ENCODE measurements around the gene TBC1D5.

Gene TBC1D5

DNA sequence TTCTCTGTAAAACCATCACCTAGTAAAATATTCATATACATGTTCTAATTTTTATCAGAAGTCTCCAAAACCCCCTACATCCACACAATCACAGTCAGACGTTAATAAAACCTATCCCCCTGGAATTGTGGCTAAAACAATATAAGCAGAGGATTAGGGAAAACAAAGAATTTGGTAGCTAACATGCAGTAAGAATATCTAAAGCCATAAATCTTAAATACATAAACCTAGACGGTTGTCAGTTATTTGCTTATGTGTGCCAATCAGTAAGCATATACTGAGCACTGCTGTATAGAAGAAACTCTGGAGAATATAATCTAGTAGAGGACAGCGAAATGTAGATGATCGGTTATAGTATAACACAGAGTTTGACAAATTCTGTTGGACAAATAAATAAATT is 232.2 kb downstream of the TBC1D5 start:
- no peak for TF ChIP-seq EZH2phosphoT487 (IDR thresholded peaks at IDR 0.05; ENCODE audit: borderline replicate concordance, low read length)
- TF ChIP-seq, protein P1, sequence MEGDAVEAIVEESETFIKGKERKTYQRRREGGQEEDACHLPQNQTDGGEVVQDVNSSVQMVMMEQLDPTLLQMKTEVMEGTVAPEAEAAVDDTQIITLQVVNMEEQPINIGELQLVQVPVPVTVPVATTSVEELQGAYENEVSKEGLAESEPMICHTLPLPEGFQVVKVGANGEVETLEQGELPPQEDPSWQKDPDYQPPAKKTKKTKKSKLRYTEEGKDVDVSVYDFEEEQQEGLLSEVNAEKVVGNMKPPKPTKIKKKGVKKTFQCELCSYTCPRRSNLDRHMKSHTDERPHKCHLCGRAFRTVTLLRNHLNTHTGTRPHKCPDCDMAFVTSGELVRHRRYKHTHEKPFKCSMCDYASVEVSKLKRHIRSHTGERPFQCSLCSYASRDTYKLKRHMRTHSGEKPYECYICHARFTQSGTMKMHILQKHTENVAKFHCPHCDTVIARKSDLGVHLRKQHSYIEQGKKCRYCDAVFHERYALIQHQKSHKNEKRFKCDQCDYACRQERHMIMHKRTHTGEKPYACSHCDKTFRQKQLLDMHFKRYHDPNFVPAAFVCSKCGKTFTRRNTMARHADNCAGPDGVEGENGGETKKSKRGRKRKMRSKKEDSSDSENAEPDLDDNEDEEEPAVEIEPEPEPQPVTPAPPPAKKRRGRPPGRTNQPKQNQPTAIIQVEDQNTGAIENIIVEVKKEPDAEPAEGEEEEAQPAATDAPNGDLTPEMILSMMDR (IDR thresholded peaks at IDR 0.05; ENCODE audit: low read depth, low read length, poor library complexity, severe bottlenecking) = no peak
- Histone ChIP-seq H4K20me1 (ENCODE audit: control insufficient read depth, insufficient read depth, low read depth, low read length) (no peaks in the 10 kb centered on the region), H3K4me1 (ENCODE audit: control insufficient read depth, low read length) (no peaks in the 10 kb centered on the region)

DNA sequence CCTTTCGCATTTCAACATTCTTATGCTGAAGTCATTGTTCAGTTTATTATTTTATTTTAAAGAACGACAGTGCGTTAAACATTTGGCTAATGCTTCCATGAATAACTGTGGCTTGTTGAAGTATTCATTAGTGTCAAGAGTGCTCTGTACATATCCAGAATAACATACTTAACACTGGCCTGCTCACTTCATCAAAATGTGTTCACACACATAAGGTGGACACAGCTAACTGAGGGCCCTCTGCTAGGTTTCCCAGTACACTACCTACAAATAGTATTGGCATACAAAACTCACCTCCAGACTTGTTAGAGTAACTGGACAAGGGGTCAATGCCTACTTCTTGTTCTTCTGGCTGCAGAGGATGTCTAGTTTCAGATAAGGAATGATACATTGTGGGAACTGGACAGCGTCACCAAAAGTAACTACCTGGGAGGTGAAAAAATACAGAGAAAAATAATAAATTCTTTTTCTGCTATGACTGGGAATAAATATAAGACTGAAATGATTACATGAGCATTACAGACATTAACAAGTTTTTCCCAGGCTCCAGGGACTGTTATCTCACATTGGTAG is 234.2 kb downstream of the TBC1D5 start:
- Histone ChIP-seq H3K79me2 (ENCODE audit: control insufficient read depth, low read length) (no peaks in the 10 kb centered on the region), H3K9me3 (ENCODE audit: control insufficient read depth, insufficient read depth, low read length) (no peaks in the 10 kb centered on the region), H3F3A (ENCODE audit: control insufficient read depth, insufficient read depth) (no peaks in the 10 kb centered on the region), H3K4me3 (ENCODE audit: low read length) (no peak overlapping the region), H3K4me2 (ENCODE audit: low read length) (no peak overlapping the region), H3K36me3 (ENCODE audit: control insufficient read depth, low read length) (peaks cover 4% of the 10 kb centered on the region; the same call in 1 of the 2 replicates), H3K9me2 (replicated peaks; ENCODE audit: control insufficient read depth, low read length) (no peaks in the 10 kb centered on the region), H3K27ac (ENCODE audit: low read depth, low read length) (no peak overlapping the region), H4K20me1 (ENCODE audit: control insufficient read depth, insufficient read depth, low read depth, low read length) (no peaks in the 10 kb centered on the region), H3K4me1 (ENCODE audit: control insufficient read depth, low read length) (no peaks in the 10 kb centered on the region), H3K27me3 (ENCODE audit: control insufficient read depth, low read length) (no peaks in the 10 kb centered on the region)
- TF ChIP-seq EZH2phosphoT487 (IDR thresholded peaks at IDR 0.05; ENCODE audit: borderline replicate concordance, low read length) = no peak
- TF ChIP-seq, protein P1 (IDR thresholded peaks at IDR 0.05; ENCODE audit: low read depth, low read length, poor library complexity, severe bottlenecking) = no peak

More for the DNA sequence above, 232.2 kb downstream of the TBC1D5 start:
- H3K9me3 ChIP-seq (ENCODE audit: control insufficient read depth, insufficient read depth, low read length) = no peaks in the 10 kb centered on the region
- no peak overlapping the region for H3K27ac ChIP-seq (ENCODE audit: low read depth, low read length)
- no peak overlapping the region for H3K4me3 ChIP-seq (ENCODE audit: low read length)
- no peaks in the 10 kb centered on the region for H3K27me3 ChIP-seq (ENCODE audit: control insufficient read depth, low read length)
- H3F3A ChIP-seq (ENCODE audit: control insufficient read depth, insufficient read depth) = no peaks in the 10 kb centered on the region
- no peaks in the 10 kb centered on the region for H3K9me2 ChIP-seq (replicated peaks; ENCODE audit: control insufficient read depth, low read length)
- no peak overlapping the region for H3K4me2 ChIP-seq (ENCODE audit: low read length)
- peaks cover 3% of the 10 kb centered on the region; the same call in 1 of the 2 replicates for H3K36me3 ChIP-seq (ENCODE audit: control insufficient read depth, low read length)
- H3K79me2 ChIP-seq (ENCODE audit: control insufficient read depth, low read length) = no peaks in the 10 kb centered on the region

DNA sequence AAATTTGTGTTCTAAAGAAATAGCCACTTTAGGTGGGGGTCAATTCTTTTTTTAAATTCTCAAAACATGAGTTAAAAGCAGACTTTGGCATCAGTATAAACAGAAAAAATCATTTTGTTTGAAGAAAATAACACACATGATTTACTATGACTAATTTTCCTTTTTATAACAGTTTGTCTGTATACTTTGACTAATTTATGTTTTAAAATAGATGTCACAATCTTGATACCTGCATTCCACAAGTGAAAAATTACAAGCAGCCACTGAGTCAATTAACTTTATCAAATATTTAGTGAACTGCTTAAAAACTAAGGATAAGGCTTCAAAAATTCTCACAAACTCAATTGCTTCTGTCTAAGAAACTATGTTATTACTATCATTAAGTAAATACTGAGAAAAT is 235.0 kb downstream of the TBC1D5 start:
- Histone ChIP-seq H3K36me3 (ENCODE audit: control insufficient read depth, low read length) (peaks cover 6% of the 10 kb centered on the region; the same call in 1 of the 2 replicates), H4K20me1 (ENCODE audit: control insufficient read depth, insufficient read depth, low read depth, low read length) (no peaks in the 10 kb centered on the region), H3K9me3 (ENCODE audit: control insufficient read depth, insufficient read depth, low read length) (no peaks in the 10 kb centered on the region), H3K9me2 (replicated peaks; ENCODE audit: control insufficient read depth, low read length) (no peaks in the 10 kb centered on the region), H3K4me2 (ENCODE audit: low read length) (no peak overlapping the region), H3K4me1 (ENCODE audit: control insufficient read depth, low read length) (no peaks in the 10 kb centered on the region), H3F3A (ENCODE audit: control insufficient read depth, insufficient read depth) (no peaks in the 10 kb centered on the region), H3K27ac (ENCODE audit: low read depth, low read length) (no peak overlapping the region), H3K4me3 (ENCODE audit: low read length) (no peak overlapping the region), H3K79me2 (ENCODE audit: control insufficient read depth, low read length) (no peaks in the 10 kb centered on the region), H3K27me3 (ENCODE audit: control insufficient read depth, low read length) (no peaks in the 10 kb centered on the region)
- TF ChIP-seq, protein P1 (IDR thresholded peaks at IDR 0.05; ENCODE audit: low read depth, low read length, poor library complexity, severe bottlenecking) = no peak
- no peak for TF ChIP-seq EZH2phosphoT487 (IDR thresholded peaks at IDR 0.05; ENCODE audit: borderline replicate concordance, low read length)
